Right cardiac atrium (tissue), 5 donors: ENCODE measurements around the gene OVOL1. TPM values are rescaled to one million over a fixed set of nuclear protein-coding genes. Genes with fewer than 3 reads are reported as not detected.
"Not testable (repeated sequence)": the region's sequence is repeated elsewhere in the genome, so short reads cannot be mapped to it uniquely, and the experiment has no call there.

Experiments used
- ATAC-seq, 2 donors: fragments of 200-7000 bp; cut with Tn5 transposase; one replicate each; pipeline versions ENCODE4 v1.8.0 to v1.9.1; 2020; ENCODE audit warnings: moderate library complexity in 2 of 2, mild to moderate bottlenecking in 1 of 2
- DNase-seq, 3 donors: peaks; one replicate each; pipeline ENCODE4 v3.0.0-alpha.2; 2020
- H3K27ac ChIP-seq: one replicate; pipeline ENCODE4 v1.5.1; 2013; ENCODE audit warnings: mild to moderate bottlenecking, low read length, control low read depth, moderate library complexity
- H3K27me3 ChIP-seq: one replicate; pipeline ENCODE4 v1.6.1; 2013; ENCODE audit not compliant: control insufficient read depth, insufficient read depth
- H3K4me1 ChIP-seq: one replicate; pipeline ENCODE4 v1.6.1; 2013; ENCODE audit warnings: low read length; ENCODE audit not compliant: control insufficient read depth, insufficient read depth
- H3K4me3 ChIP-seq: one replicate; pipeline ENCODE4 v1.5.1; 2013; ENCODE audit warnings: low read length, control low read depth
- H3K9me3 ChIP-seq: one replicate; pipeline ENCODE4 v1.6.1; 2013; ENCODE audit warnings: low read length; ENCODE audit not compliant: control insufficient read depth
- WGBS: extraction: QIAGEN DNeasy Blood & Tissue Kit; methylation state at CpG from one replicate; pipeline ENCODE4 v1.1.7; 2013; 5-methylcytosine and 5-hydroxymethylcytosine counted together
- intact Hi-C, 4 donors: fragments of 100-400 bp; cut with DNase I; formaldehyde crosslinking; loops; one replicate each; pipeline versions ENCODE4 v1.11.0 to v1.14.0; 2022 to 2023
- polyA plus RNA-seq: library from polyadenylated mRNA; stranded (reverse); fragments of 200-250 nt; gene quantifications from one replicate; pipeline ENCODE4 v1.2.3, GENCODE V29; 2013
- total RNA-seq, 4 donors: library from RNA; stranded (reverse); fragmentation: NEBNext Ultra II Directional; extraction: Animal tissue kit (Norgen Biotek cat#: 25700); gene quantifications; one replicate each; pipeline ENCODE4 v1.2.1, GENCODE V29; 2021
- donor health status: healthy with polysubstance abuse.
- donor health status: DM: no; HTN: yes; CAD: no.
- donor health status: DM: no; HTN: no; CAD: no.
- donor health status: DM: no; HTN: yes; CAD: no; lungs with severe emphysema.
- donor health status: DM: yes; HTN: yes; CAD: no.

OVOL1 gene
- total and polyA plus RNA-seq, 5 donors, result not detected

GRCh38 chr11:65817835-65818680, 31.2 kb downstream of the OVOL1 start:
- DNase-seq, result peak; percentile 93 to 98 (median 98)
- intact Hi-C loops, result loop anchor here (2.0 to 10.0 kb wide), 6 partner anchors 36 to 191 kb away; partner anchors contain the start of genes AP5B1 (in 3 of the 4), KAT5 (in 3 of the 4) and SIPA1 (in 1 of the 4)
- H3K27me3 ChIP-seq, result no peaks in the 10 kb centered on the region
- WGBS, result 5% methylated on average over 74 of the region's 74 CpGs
- peak overlapping the region; percentile 82 for H3K4me3 ChIP-seq
- no peaks in the 10 kb centered on the region for H3K9me3 ChIP-seq
- H3K4me1 ChIP-seq, result no peaks in the 10 kb centered on the region
- peak overlapping the region; percentile 19 for H3K27ac ChIP-seq
- ATAC-seq, result peak; percentile 96

GRCh38 chr11:65821107-65821506, 34.2 kb downstream of the OVOL1 start:
- 45% methylated on average over 8 of the region's 8 CpGs for WGBS
- Histone ChIP-seq H3K9me3 (no peaks in the 10 kb centered on the region), H3K27ac (no peak overlapping the region), H3K4me3 (no peak overlapping the region), H3K27me3 (no peaks in the 10 kb centered on the region), H3K4me1 (no peaks in the 10 kb centered on the region)
- DNase-seq (no peak), ATAC-seq (no peak)
- intact Hi-C loops, result no loop called here

- Histone ChIP-seq H3K4me3 (no peak overlapping the region), H3K4me1 (no peaks in the 10 kb centered on the region), H3K27me3 (no peaks in the 10 kb centered on the region), H3K9me3 (no peaks in the 10 kb centered on the region), H3K27ac (no peak overlapping the region)
- intact Hi-C loops, result no loop called here
- DNase-seq (no peak), ATAC-seq (no peak)
- WGBS, result 83% methylated on average over 15 of the region's 15 CpGs
Measured at GRCh38 chr11:65822776-65823528, 36.1 kb downstream of the OVOL1 start.

- Histone ChIP-seq H3K4me3 (no peak overlapping the region), H3K27ac (no peak overlapping the region), H3K9me3 (no peaks in the 10 kb centered on the region), H3K27me3 (no peaks in the 10 kb centered on the region), H3K4me1 (no peaks in the 10 kb centered on the region)
- WGBS, result 81% methylated on average over 8 of the region's 8 CpGs
- ATAC-seq (no peak), DNase-seq (no peak)
- intact Hi-C loops, result no loop called here
Measured at GRCh38 chr11:65826984-65827735, 40.3 kb downstream of the OVOL1 start.

GRCh38 chr11:65829459-65829858, 42.6 kb downstream of the OVOL1 start:
- no peaks in the 10 kb centered on the region for H3K27me3 ChIP-seq
- no peak for DNase-seq
- intact Hi-C loops, result no loop called here
- no peak for ATAC-seq
- 52% methylated on average over 4 of the region's 4 CpGs for WGBS
- no peak overlapping the region for H3K4me3 ChIP-seq
- H3K9me3 ChIP-seq, result no peaks in the 10 kb centered on the region
- H3K27ac ChIP-seq, result no peak overlapping the region
- peaks cover 3% of the 10 kb centered on the region for H3K4me1 ChIP-seq

- ATAC-seq, H3K4me3 ChIP-seq, H3K27ac ChIP-seq, DNase-seq, H3K9me3 ChIP-seq, H3K4me1 ChIP-seq, H3K27me3 ChIP-seq, intact Hi-C loops: not testable (repeated sequence)
Measured at GRCh38 chr11:65832231-65832630, 45.4 kb downstream of the OVOL1 start.

GRCh38 chr11:65833297-65834030, 46.6 kb downstream of the OVOL1 start, which contains the start of gene SNX32:
Gene SNX32, plus strand, starts transcription at chr11:65833963. Its CDS starts 103 bp downstream, at chr11:65834066.
- Histone ChIP-seq H3K4me1 (peaks cover 4% of the 10 kb centered on the region), H3K4me3 (peak within 1 kb of the TSS; percentile 45), H3K27me3 (no peaks in the 10 kb centered on the region), H3K27ac (no peak within 1 kb of the TSS), H3K9me3 (no peaks in the 10 kb centered on the region)
- intact Hi-C loops, result no loop called here
- peak; percentile 96 to 99 (median 98) for DNase-seq
- under 1% methylated on average over 63 of the region's 63 CpGs for WGBS
- ATAC-seq, result peak; percentile 100

- Histone ChIP-seq H3K9me3 (no peaks in the 10 kb centered on the region), H3K27ac (no peak overlapping the region), H3K4me1 (peaks cover 4% of the 10 kb centered on the region), H3K4me3 (peak overlapping the region; percentile 0), H3K27me3 (no peaks in the 10 kb centered on the region)
- no peak for DNase-seq
- no peak for ATAC-seq
- intact Hi-C loops, result no loop called here
- 35% methylated on average over 6 of the region's 6 CpGs for WGBS
Measured at GRCh38 chr11:65834202-65834601, 47.3 kb downstream of the OVOL1 start.

GRCh38 chr11:65842144-65842543, 55.3 kb downstream of the OVOL1 start:
- H3K27me3 ChIP-seq, result no peaks in the 10 kb centered on the region
- H3K4me1 ChIP-seq, result no peaks in the 10 kb centered on the region
- DNase-seq (no peak), ATAC-seq (no peak)
- intact Hi-C loops, result no loop called here
- WGBS, result 93% methylated on average over 4 of the region's 4 CpGs
- H3K9me3 ChIP-seq, result no peaks in the 10 kb centered on the region
- no peak overlapping the region for H3K27ac ChIP-seq
- H3K4me3 ChIP-seq, result no peak overlapping the region

GRCh38 chr11:65843811-65844210, 56.9 kb downstream of the OVOL1 start:
- no peak overlapping the region for H3K4me3 ChIP-seq
- WGBS, result 92% methylated on average over 3 of the region's 3 CpGs
- no peaks in the 10 kb centered on the region for H3K27me3 ChIP-seq
- H3K4me1 ChIP-seq, result no peaks in the 10 kb centered on the region
- intact Hi-C loops, result no loop called here
- DNase-seq (no peak), ATAC-seq (no peak)
- H3K9me3 ChIP-seq, result no peaks in the 10 kb centered on the region
- no peak overlapping the region for H3K27ac ChIP-seq
